ENCODE data around the gene TNRC6A. TPM values are rescaled to one million over a fixed set of nuclear protein-coding genes. Genes with fewer than 3 reads are reported as not detected.
"Not testable (repeated sequence)": the region's sequence is repeated elsewhere in the genome, so short reads cannot be mapped to it uniquely, and the experiment has no call there.

The TNRC6A gene
- total RNA-seq, 1 experiment from 2014 or later = 72.4 TPM

GRCh38 chr16:24854607-24855171 is 125.2 kb downstream of the TNRC6A start:
- Histone ChIP-seq H3K4me2 (ENCODE audit: low read depth, low read length, poor library complexity, severe bottlenecking) (no peak overlapping the region), H3K27ac (ENCODE audit: low read length) (no peak overlapping the region), H3K9me3 (ENCODE audit: low read length) (no peaks in the 10 kb centered on the region), H3K36me3 (ENCODE audit: insufficient read depth, low read length) (no peaks in the 10 kb centered on the region), H3K9ac (ENCODE audit: low read length) (no peak overlapping the region), H3K4me1 (ENCODE audit: low read length) (no peaks in the 10 kb centered on the region), H3K79me2 (ENCODE audit: low read length) (no peaks in the 10 kb centered on the region), H3K27me3 (ENCODE audit: low read length) (no peaks in the 10 kb centered on the region), H3K4me3 (ENCODE audit: low read length) (no peak overlapping the region), H2AFZ (ENCODE audit: low read length) (no peak overlapping the region), H4K20me1 (ENCODE audit: insufficient read depth, low read depth, low read length) (no peaks in the 10 kb centered on the region), H3K9me2 (replicated peaks; ENCODE audit: insufficient read depth, low read length) (no peaks in the 10 kb centered on the region)
- no peak for DNase-seq

- Histone ChIP-seq H3K4me3 (ENCODE audit: low read length) (no peak overlapping the region), H2AFZ (ENCODE audit: low read length) (no peak overlapping the region), H4K20me1 (ENCODE audit: insufficient read depth, low read depth, low read length) (no peaks in the 10 kb centered on the region), H3K27ac (ENCODE audit: low read length) (no peak overlapping the region), H3K9me3 (ENCODE audit: low read length) (no peaks in the 10 kb centered on the region), H3K4me2 (ENCODE audit: low read depth, low read length, poor library complexity, severe bottlenecking) (no peak overlapping the region), H3K79me2 (ENCODE audit: low read length) (no peaks in the 10 kb centered on the region), H3K9ac (ENCODE audit: low read length) (no peak overlapping the region), H3K27me3 (ENCODE audit: low read length) (no peaks in the 10 kb centered on the region), H3K9me2 (replicated peaks; ENCODE audit: insufficient read depth, low read length) (no peaks in the 10 kb centered on the region), H3K4me1 (ENCODE audit: low read length) (no peaks in the 10 kb centered on the region), H3K36me3 (ENCODE audit: insufficient read depth, low read length) (no peaks in the 10 kb centered on the region)
- DNase-seq = no peak
Measured at GRCh38 chr16:24855678-24856077, 126.2 kb downstream of the TNRC6A start.

- not testable (repeated sequence) for H3K9me3 ChIP-seq (ENCODE audit: low read length); H3K4me1 ChIP-seq (ENCODE audit: low read length); H3K4me3 ChIP-seq (ENCODE audit: low read length); H3K27me3 ChIP-seq (ENCODE audit: low read length); H3K79me2 ChIP-seq (ENCODE audit: low read length); H3K9ac ChIP-seq (ENCODE audit: low read length); H3K9me2 ChIP-seq (replicated peaks; ENCODE audit: insufficient read depth, low read length); H3K36me3 ChIP-seq (ENCODE audit: insufficient read depth, low read length); H2AFZ ChIP-seq (ENCODE audit: low read length); H3K4me2 ChIP-seq (ENCODE audit: low read depth, low read length, poor library complexity, severe bottlenecking); DNase-seq; H3K27ac ChIP-seq (ENCODE audit: low read length); H4K20me1 ChIP-seq (ENCODE audit: insufficient read depth, low read depth, low read length)
Measured at GRCh38 chr16:24856871-24857270, 127.4 kb downstream of the TNRC6A start.

GRCh38 chr16:24858219-24859041 is 129.0 kb downstream of the TNRC6A start:
- Histone ChIP-seq H3K4me1 (ENCODE audit: low read length) (no peaks in the 10 kb centered on the region), H2AFZ (ENCODE audit: low read length) (no peak overlapping the region), H3K36me3 (ENCODE audit: insufficient read depth, low read length) (no peaks in the 10 kb centered on the region), H3K27ac (ENCODE audit: low read length) (no peak overlapping the region), H3K9ac (ENCODE audit: low read length) (no peak overlapping the region), H3K9me2 (replicated peaks; ENCODE audit: insufficient read depth, low read length) (no peaks in the 10 kb centered on the region), H4K20me1 (ENCODE audit: insufficient read depth, low read depth, low read length) (no peaks in the 10 kb centered on the region), H3K79me2 (ENCODE audit: low read length) (no peaks in the 10 kb centered on the region), H3K4me3 (ENCODE audit: low read length) (no peak overlapping the region), H3K27me3 (ENCODE audit: low read length) (no peaks in the 10 kb centered on the region), H3K9me3 (ENCODE audit: low read length) (no peaks in the 10 kb centered on the region), H3K4me2 (ENCODE audit: low read depth, low read length, poor library complexity, severe bottlenecking) (no peak overlapping the region)
- peak; percentile 73 for DNase-seq

- H3K4me1 ChIP-seq (ENCODE audit: low read length) = no peaks in the 10 kb centered on the region
- H2AFZ ChIP-seq (ENCODE audit: low read length) = no peak overlapping the region
- H3K4me3 ChIP-seq (ENCODE audit: low read length) = no peak overlapping the region
- no peak for DNase-seq
- H3K27me3 ChIP-seq (ENCODE audit: low read length) = no peaks in the 10 kb centered on the region
- H3K36me3 ChIP-seq (ENCODE audit: insufficient read depth, low read length) = no peaks in the 10 kb centered on the region
- no peak overlapping the region for H3K9ac ChIP-seq (ENCODE audit: low read length)
- H3K9me3 ChIP-seq (ENCODE audit: low read length) = no peaks in the 10 kb centered on the region
- H3K9me2 ChIP-seq (replicated peaks; ENCODE audit: insufficient read depth, low read length) = no peaks in the 10 kb centered on the region
- H3K79me2 ChIP-seq (ENCODE audit: low read length) = no peaks in the 10 kb centered on the region
- H4K20me1 ChIP-seq (ENCODE audit: insufficient read depth, low read depth, low read length) = no peaks in the 10 kb centered on the region
- no peak overlapping the region for H3K4me2 ChIP-seq (ENCODE audit: low read depth, low read length, poor library complexity, severe bottlenecking)
- H3K27ac ChIP-seq (ENCODE audit: low read length) = no peak overlapping the region
Measured at GRCh38 chr16:24861461-24861860, 132.0 kb downstream of the TNRC6A start.

- Histone ChIP-seq H3K27me3 (ENCODE audit: low read length) (no peaks in the 10 kb centered on the region), H3K27ac (ENCODE audit: low read length) (no peak overlapping the region), H4K20me1 (ENCODE audit: insufficient read depth, low read depth, low read length) (no peaks in the 10 kb centered on the region), H3K9me3 (ENCODE audit: low read length) (no peaks in the 10 kb centered on the region), H3K4me2 (ENCODE audit: low read depth, low read length, poor library complexity, severe bottlenecking) (no peak overlapping the region), H3K79me2 (ENCODE audit: low read length) (no peaks in the 10 kb centered on the region), H3K36me3 (ENCODE audit: insufficient read depth, low read length) (no peaks in the 10 kb centered on the region), H3K4me1 (ENCODE audit: low read length) (no peaks in the 10 kb centered on the region), H2AFZ (ENCODE audit: low read length) (no peak overlapping the region), H3K9ac (ENCODE audit: low read length) (no peak overlapping the region), H3K9me2 (replicated peaks; ENCODE audit: insufficient read depth, low read length) (no peaks in the 10 kb centered on the region), H3K4me3 (ENCODE audit: low read length) (no peak overlapping the region)
- no peak for DNase-seq
Measured at GRCh38 chr16:24863582-24864437, 134.4 kb downstream of the TNRC6A start.

GRCh38 chr16:24869033-24869432 is 139.6 kb downstream of the TNRC6A start:
- no peak overlapping the region for H3K9ac ChIP-seq (ENCODE audit: low read length)
- no peak overlapping the region for H2AFZ ChIP-seq (ENCODE audit: low read length)
- H3K27me3 ChIP-seq (ENCODE audit: low read length) = no peaks in the 10 kb centered on the region
- no peak for DNase-seq
- no peak overlapping the region for H3K4me2 ChIP-seq (ENCODE audit: low read depth, low read length, poor library complexity, severe bottlenecking)
- no peaks in the 10 kb centered on the region for H3K79me2 ChIP-seq (ENCODE audit: low read length)
- no peaks in the 10 kb centered on the region for H3K9me2 ChIP-seq (replicated peaks; ENCODE audit: insufficient read depth, low read length)
- no peaks in the 10 kb centered on the region for H3K36me3 ChIP-seq (ENCODE audit: insufficient read depth, low read length)
- H3K27ac ChIP-seq (ENCODE audit: low read length) = no peak overlapping the region
- no peaks in the 10 kb centered on the region for H3K4me1 ChIP-seq (ENCODE audit: low read length)
- H3K4me3 ChIP-seq (ENCODE audit: low read length) = no peak overlapping the region
- H4K20me1 ChIP-seq (ENCODE audit: insufficient read depth, low read depth, low read length) = no peaks in the 10 kb centered on the region
- no peaks in the 10 kb centered on the region for H3K9me3 ChIP-seq (ENCODE audit: low read length)

GRCh38 chr16:24871891-24872290 is 142.4 kb downstream of the TNRC6A start:
- Histone ChIP-seq H3K4me2 (ENCODE audit: low read depth, low read length, poor library complexity, severe bottlenecking) (no peak overlapping the region), H3K9me2 (replicated peaks; ENCODE audit: insufficient read depth, low read length) (no peaks in the 10 kb centered on the region), H4K20me1 (ENCODE audit: insufficient read depth, low read depth, low read length) (no peaks in the 10 kb centered on the region), H3K4me1 (ENCODE audit: low read length) (no peaks in the 10 kb centered on the region), H3K36me3 (ENCODE audit: insufficient read depth, low read length) (no peaks in the 10 kb centered on the region), H2AFZ (ENCODE audit: low read length) (no peak overlapping the region), H3K27ac (ENCODE audit: low read length) (no peak overlapping the region), H3K79me2 (ENCODE audit: low read length) (no peaks in the 10 kb centered on the region), H3K9ac (ENCODE audit: low read length) (no peak overlapping the region), H3K27me3 (ENCODE audit: low read length) (no peaks in the 10 kb centered on the region), H3K4me3 (ENCODE audit: low read length) (no peak overlapping the region), H3K9me3 (ENCODE audit: low read length) (no peaks in the 10 kb centered on the region)
- no peak for DNase-seq

All from Karpas-422 (cell line).